ENCODE measurements around the gene SOBP.

The SOBP gene

GRCh38 chr6:107565165-107565723 lies 75.3 kb downstream of the SOBP start:
- Mint-ChIP-seq H3K36me3 (ENCODE audit: low read depth) (no peaks in the 10 kb centered on the region), H3K4me3 (no peak overlapping the region), H3K4me1 (no peaks in the 10 kb centered on the region), H3K27me3 (peaks cover 4% of the 10 kb centered on the region), H3K9me3 (no peaks in the 10 kb centered on the region), H3K27ac (no peak overlapping the region)
- ATAC-seq (no peak), DNase-seq (no peak)

GRCh38 chr6:107567643-107568042 lies 77.7 kb downstream of the SOBP start:
- Mint-ChIP-seq H3K36me3 (ENCODE audit: low read depth) (no peaks in the 10 kb centered on the region), H3K4me1 (no peaks in the 10 kb centered on the region), H3K27me3 (peaks cover 3% of the 10 kb centered on the region), H3K9me3 (no peaks in the 10 kb centered on the region), H3K4me3 (no peak overlapping the region), H3K27ac (no peak overlapping the region)
- no peak for DNase-seq
- ATAC-seq: no peak

- ATAC-seq (no peak), DNase-seq (no peak)
- no peak overlapping the region for H3K27ac Mint-ChIP-seq
These were observed 79.6 kb downstream of the SOBP start for GRCh38 chr6:107569473-107569872.

GRCh38 chr6:107571354-107571753 lies 81.4 kb downstream of the SOBP start:
- no peaks in the 10 kb centered on the region for H3K4me1 Mint-ChIP-seq
- ATAC-seq (no peak), DNase-seq (no peak)
- H3K9me3 Mint-ChIP-seq: no peaks in the 10 kb centered on the region
- H3K27ac Mint-ChIP-seq: no peak overlapping the region
- H3K27me3 Mint-ChIP-seq: peaks cover 4% of the 10 kb centered on the region
- H3K36me3 Mint-ChIP-seq (ENCODE audit: low read depth): no peaks in the 10 kb centered on the region
- no peak overlapping the region for H3K4me3 Mint-ChIP-seq

More at GRCh38 chr6:107569473-107569872, 79.6 kb downstream of the SOBP start:
- Mint-ChIP-seq H3K36me3 (ENCODE audit: low read depth) (no peaks in the 10 kb centered on the region), H3K4me1 (no peaks in the 10 kb centered on the region), H3K27me3 (peaks cover 2% of the 10 kb centered on the region), H3K9me3 (no peaks in the 10 kb centered on the region), H3K4me3 (no peak overlapping the region)

- Mint-ChIP-seq H3K9me3 (no peaks in the 10 kb centered on the region), H3K27ac (no peak overlapping the region), H3K4me3 (no peak overlapping the region), H3K27me3 (peaks cover 4% of the 10 kb centered on the region), H3K36me3 (ENCODE audit: low read depth) (no peaks in the 10 kb centered on the region), H3K4me1 (no peaks in the 10 kb centered on the region)
- no peak for DNase-seq
- ATAC-seq: no peak
These were observed 83.0 kb downstream of the SOBP start for GRCh38 chr6:107572886-107573285.

- ATAC-seq: no peak
- Mint-ChIP-seq H3K36me3 (ENCODE audit: low read depth) (no peaks in the 10 kb centered on the region), H3K4me1 (no peaks in the 10 kb centered on the region), H3K27me3 (peaks cover 4% of the 10 kb centered on the region), H3K4me3 (no peak overlapping the region), H3K9me3 (no peaks in the 10 kb centered on the region), H3K27ac (no peak overlapping the region)
- DNase-seq: no peak
These were observed 84.9 kb downstream of the SOBP start for GRCh38 chr6:107574856-107575255.

GRCh38 chr6:107576852-107577251 lies 86.9 kb downstream of the SOBP start:
- ATAC-seq: peak; percentile 52
- H3K9me3 Mint-ChIP-seq: no peaks in the 10 kb centered on the region
- H3K36me3 Mint-ChIP-seq (ENCODE audit: low read depth): no peaks in the 10 kb centered on the region
- no peak overlapping the region for H3K27ac Mint-ChIP-seq
- DNase-seq: no peak
- H3K4me3 Mint-ChIP-seq: no peak overlapping the region
- H3K27me3 Mint-ChIP-seq: peaks cover 9% of the 10 kb centered on the region
- no peaks in the 10 kb centered on the region for H3K4me1 Mint-ChIP-seq

GRCh38 chr6:107578642-107579341 lies 88.9 kb downstream of the SOBP start:
- Mint-ChIP-seq H3K9me3 (no peaks in the 10 kb centered on the region), H3K36me3 (ENCODE audit: low read depth) (no peaks in the 10 kb centered on the region), H3K27me3 (peaks cover 9% of the 10 kb centered on the region), H3K27ac (no peak overlapping the region), H3K4me3 (no peak overlapping the region), H3K4me1 (no peaks in the 10 kb centered on the region)
- ATAC-seq (no peak), DNase-seq (no peak)

GRCh38 chr6:107579456-107580056 lies 89.6 kb downstream of the SOBP start:
- no peaks in the 10 kb centered on the region for H3K9me3 Mint-ChIP-seq
- H3K36me3 Mint-ChIP-seq (ENCODE audit: low read depth): no peaks in the 10 kb centered on the region
- H3K4me1 Mint-ChIP-seq: no peaks in the 10 kb centered on the region
- peaks cover 9% of the 10 kb centered on the region for H3K27me3 Mint-ChIP-seq
- no peak overlapping the region for H3K4me3 Mint-ChIP-seq
- H3K27ac Mint-ChIP-seq: no peak overlapping the region
- ATAC-seq: no peak
- DNase-seq: no peak

- H3K4me1 Mint-ChIP-seq: no peaks in the 10 kb centered on the region
- H3K9me3 Mint-ChIP-seq: no peaks in the 10 kb centered on the region
- DNase-seq (no peak), ATAC-seq (no peak)
- peaks cover 5% of the 10 kb centered on the region for H3K27me3 Mint-ChIP-seq
- no peak overlapping the region for H3K4me3 Mint-ChIP-seq
- no peak overlapping the region for H3K27ac Mint-ChIP-seq
- no peaks in the 10 kb centered on the region for H3K36me3 Mint-ChIP-seq (ENCODE audit: low read depth)
These were observed 92.2 kb downstream of the SOBP start for GRCh38 chr6:107582086-107582485.

GRCh38 chr6:107584726-107585125 lies 94.8 kb downstream of the SOBP start:
- Mint-ChIP-seq H3K27ac (no peak overlapping the region), H3K27me3 (peaks cover 5% of the 10 kb centered on the region), H3K36me3 (ENCODE audit: low read depth) (no peaks in the 10 kb centered on the region), H3K4me3 (no peak overlapping the region), H3K9me3 (no peaks in the 10 kb centered on the region), H3K4me1 (no peaks in the 10 kb centered on the region)
- ATAC-seq: no peak
- no peak for DNase-seq

- no peaks in the 10 kb centered on the region for H3K9me3 Mint-ChIP-seq
- H3K27ac Mint-ChIP-seq: no peak overlapping the region
- ATAC-seq: no peak
- H3K36me3 Mint-ChIP-seq (ENCODE audit: low read depth): no peaks in the 10 kb centered on the region
- H3K4me1 Mint-ChIP-seq: no peaks in the 10 kb centered on the region
- no peak for DNase-seq
- H3K27me3 Mint-ChIP-seq: no peaks in the 10 kb centered on the region
- H3K4me3 Mint-ChIP-seq: no peak overlapping the region
These were observed 96.0 kb downstream of the SOBP start for GRCh38 chr6:107585815-107586435.

GRCh38 chr6:107587451-107587850 lies 97.5 kb downstream of the SOBP start:
- ATAC-seq (no peak), DNase-seq (no peak)
- H3K27ac Mint-ChIP-seq: no peak overlapping the region
- no peak overlapping the region for H3K4me3 Mint-ChIP-seq
- no peaks in the 10 kb centered on the region for H3K9me3 Mint-ChIP-seq
- no peaks in the 10 kb centered on the region for H3K4me1 Mint-ChIP-seq
- H3K27me3 Mint-ChIP-seq: no peaks in the 10 kb centered on the region
- no peaks in the 10 kb centered on the region for H3K36me3 Mint-ChIP-seq (ENCODE audit: low read depth)

- peaks cover 4% of the 10 kb centered on the region for H3K27me3 Mint-ChIP-seq
These were observed 99.3 kb downstream of the SOBP start for GRCh38 chr6:107589199-107589598.

GRCh38 chr6:107589934-107590333 lies 100.0 kb downstream of the SOBP start:
- DNase-seq (no peak), ATAC-seq (no peak)
- H3K9me3 Mint-ChIP-seq: no peaks in the 10 kb centered on the region
- H3K27ac Mint-ChIP-seq: no peak overlapping the region
- no peak overlapping the region for H3K4me3 Mint-ChIP-seq
- H3K27me3 Mint-ChIP-seq: peaks cover 4% of the 10 kb centered on the region
- no peaks in the 10 kb centered on the region for H3K4me1 Mint-ChIP-seq
- no peaks in the 10 kb centered on the region for H3K36me3 Mint-ChIP-seq (ENCODE audit: low read depth)

More at GRCh38 chr6:107589199-107589598, 99.3 kb downstream of the SOBP start:
- DNase-seq (no peak), ATAC-seq (no peak)
- no peak overlapping the region for H3K27ac Mint-ChIP-seq
- no peaks in the 10 kb centered on the region for H3K4me1 Mint-ChIP-seq
- H3K4me3 Mint-ChIP-seq: no peak overlapping the region
- no peaks in the 10 kb centered on the region for H3K36me3 Mint-ChIP-seq (ENCODE audit: low read depth)
- H3K9me3 Mint-ChIP-seq: no peaks in the 10 kb centered on the region

Measured in activated naive CD8-positive, alpha-beta T cell treated with anti-CD3 and anti-CD28 coated beads, Interleukin-2, amount 50 U/mL, for 24 hours (primary cell).